Measurements from ENCODE around the gene XPR1.
"Not testable (repeated sequence)": the region's sequence is repeated elsewhere in the genome, so short reads cannot be mapped to it uniquely, and the experiment has no call there.

The XPR1 gene

GRCh38 chr1:180640531-180640949 is 8.7 kb downstream of the XPR1 start:
- Histone ChIP-seq H3K4me3 (no peak overlapping the region), H3K27ac (no peak overlapping the region)

- H3K4me3 ChIP-seq = no peak overlapping the region
- no peak overlapping the region for H3K27ac ChIP-seq
These were observed 9.8 kb downstream of the XPR1 start for GRCh38 chr1:180641662-180642061.

GRCh38 chr1:180642781-180643180 is 11.0 kb downstream of the XPR1 start:
- H3K4me3 ChIP-seq = no peak overlapping the region
- H3K27ac ChIP-seq = no peak overlapping the region

DNA sequence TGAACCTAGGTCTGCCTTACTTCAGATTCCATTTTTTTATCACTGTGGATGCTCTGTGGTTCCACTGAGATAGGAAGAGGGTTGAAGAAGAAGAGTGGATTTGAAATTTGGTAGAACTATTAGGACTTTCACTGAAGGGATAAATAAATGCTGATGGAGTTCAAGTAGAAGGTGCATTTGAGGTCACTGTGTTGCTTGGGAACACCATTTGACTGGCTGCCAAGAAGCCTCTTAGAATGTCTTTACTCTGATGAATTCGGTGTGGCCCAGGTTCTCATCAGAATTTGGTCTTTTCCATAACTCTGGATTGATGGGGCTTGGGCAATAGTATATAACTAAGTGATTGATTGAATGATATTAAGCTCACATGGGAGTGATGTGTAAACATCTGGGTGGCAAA is 11.9 kb downstream of the XPR1 start:
- H3K27ac ChIP-seq = no peak overlapping the region
- no peak overlapping the region for H3K4me3 ChIP-seq

DNA sequence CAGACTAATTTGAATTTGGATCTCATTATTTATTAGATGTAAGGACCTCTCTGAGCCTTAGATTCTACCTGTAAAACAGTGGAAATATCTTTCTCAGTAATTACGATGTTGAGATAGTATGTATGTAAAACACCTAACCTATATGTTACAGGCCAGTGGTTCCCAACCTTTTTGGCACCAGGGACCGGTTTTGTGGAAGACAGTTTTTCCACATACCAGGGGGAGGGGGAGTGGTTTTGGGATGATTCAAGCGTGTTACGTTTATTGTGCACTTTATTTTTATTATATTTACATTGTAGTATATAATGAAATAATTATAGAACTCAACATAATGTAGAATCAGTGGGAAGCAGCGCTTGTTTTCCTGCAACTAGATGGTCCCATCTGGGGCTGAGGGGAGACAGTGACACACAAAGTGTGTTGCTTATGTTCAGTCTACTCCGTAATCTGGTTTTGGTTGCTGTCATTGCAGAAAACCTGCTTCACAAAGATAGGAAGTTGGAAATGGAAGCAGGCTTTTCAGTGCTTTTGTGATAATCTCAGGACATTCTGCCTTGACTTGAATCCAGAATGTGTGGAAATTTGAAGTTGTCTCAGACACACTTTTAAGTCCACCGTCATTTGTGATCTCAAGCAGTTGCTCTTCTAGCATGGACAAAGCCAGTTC is 12.8 kb downstream of the XPR1 start:
- no peak overlapping the region for H3K27ac ChIP-seq
- H3K4me3 ChIP-seq = no peak overlapping the region

- H3K4me3 ChIP-seq, H3K27ac ChIP-seq: not testable (repeated sequence)
These were observed 13.4 kb downstream of the XPR1 start for GRCh38 chr1:180645261-180645660.

DNA sequence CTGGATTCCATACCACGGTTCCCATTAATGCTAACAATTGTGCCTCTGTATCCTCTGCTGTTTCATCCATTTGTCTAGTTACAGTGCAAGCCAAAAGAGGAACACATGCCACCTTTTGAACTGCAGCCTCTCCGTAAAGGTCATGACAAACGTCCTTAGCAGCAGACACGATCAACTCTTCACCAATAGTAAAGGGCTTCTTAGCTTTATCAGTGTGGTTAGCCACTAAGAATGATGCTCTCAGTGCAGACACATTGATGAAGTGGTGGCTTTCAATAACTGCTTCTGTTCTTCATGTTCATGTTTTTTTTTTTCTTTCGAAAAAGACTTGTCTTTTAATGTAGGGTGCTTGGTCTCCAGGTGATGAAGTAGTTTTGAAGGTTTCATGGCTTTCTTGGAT is 14.3 kb downstream of the XPR1 start:
- Histone ChIP-seq H3K4me3 (no peak overlapping the region), H3K27ac (no peak overlapping the region)

DNA sequence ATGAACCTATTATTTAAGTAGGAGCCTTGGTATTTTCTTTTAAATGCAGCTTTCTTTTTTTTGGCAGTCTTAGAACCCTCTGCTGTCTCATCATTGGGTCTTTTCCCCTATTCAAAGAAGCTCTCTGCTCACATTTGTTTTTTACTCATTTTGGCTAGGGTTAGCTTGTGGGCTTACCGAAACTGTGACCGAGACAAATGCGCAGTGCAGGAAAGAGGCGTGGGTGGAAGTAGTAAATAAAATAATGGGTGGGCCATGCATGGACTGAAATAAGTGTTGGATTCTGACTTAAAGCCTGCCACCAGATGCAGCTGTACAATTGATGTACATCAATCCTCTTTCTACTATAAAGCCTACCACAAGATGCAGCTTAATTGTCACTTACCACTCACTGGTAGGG is 14.7 kb downstream of the XPR1 start:
- no peak overlapping the region for H3K27ac ChIP-seq
- no peak overlapping the region for H3K4me3 ChIP-seq

DNA sequence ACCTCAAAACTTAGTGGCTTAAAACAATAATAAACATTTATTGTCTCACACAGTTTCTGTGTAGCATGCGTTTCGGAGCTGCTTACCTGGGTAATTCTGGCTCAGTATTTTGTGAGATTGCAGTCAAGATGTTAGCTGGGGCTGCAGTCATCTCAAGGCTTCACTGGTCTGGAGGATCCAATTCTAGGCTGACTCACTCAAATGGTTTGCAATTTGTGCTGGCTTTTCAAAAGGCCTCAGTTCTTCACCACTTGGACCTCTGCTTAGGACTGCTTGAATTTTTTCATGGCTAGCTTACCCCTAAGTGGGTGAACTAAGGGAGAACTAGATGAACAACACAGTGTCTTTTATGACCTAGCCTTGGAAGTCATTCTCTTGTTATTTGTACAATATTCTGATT is 21.0 kb downstream of the XPR1 start:
- Histone ChIP-seq H3K27ac (no peak overlapping the region), H3K4me3 (no peak overlapping the region)

GRCh38 chr1:180662709-180663108 is 30.9 kb downstream of the XPR1 start:
- Histone ChIP-seq H3K27ac (no peak overlapping the region), H3K4me3 (no peak overlapping the region)

- H3K4me3 ChIP-seq = no peak overlapping the region
- no peak overlapping the region for H3K27ac ChIP-seq
These were observed 38.9 kb downstream of the XPR1 start for GRCh38 chr1:180670681-180671080.

- Histone ChIP-seq H3K4me3 (no peak overlapping the region), H3K27ac (no peak overlapping the region)
These were observed 40.3 kb downstream of the XPR1 start for GRCh38 chr1:180672105-180672504.

GRCh38 chr1:180672505-180672904 is 40.7 kb downstream of the XPR1 start:
- Histone ChIP-seq H3K27ac (no peak overlapping the region), H3K4me3 (no peak overlapping the region)

DNA sequence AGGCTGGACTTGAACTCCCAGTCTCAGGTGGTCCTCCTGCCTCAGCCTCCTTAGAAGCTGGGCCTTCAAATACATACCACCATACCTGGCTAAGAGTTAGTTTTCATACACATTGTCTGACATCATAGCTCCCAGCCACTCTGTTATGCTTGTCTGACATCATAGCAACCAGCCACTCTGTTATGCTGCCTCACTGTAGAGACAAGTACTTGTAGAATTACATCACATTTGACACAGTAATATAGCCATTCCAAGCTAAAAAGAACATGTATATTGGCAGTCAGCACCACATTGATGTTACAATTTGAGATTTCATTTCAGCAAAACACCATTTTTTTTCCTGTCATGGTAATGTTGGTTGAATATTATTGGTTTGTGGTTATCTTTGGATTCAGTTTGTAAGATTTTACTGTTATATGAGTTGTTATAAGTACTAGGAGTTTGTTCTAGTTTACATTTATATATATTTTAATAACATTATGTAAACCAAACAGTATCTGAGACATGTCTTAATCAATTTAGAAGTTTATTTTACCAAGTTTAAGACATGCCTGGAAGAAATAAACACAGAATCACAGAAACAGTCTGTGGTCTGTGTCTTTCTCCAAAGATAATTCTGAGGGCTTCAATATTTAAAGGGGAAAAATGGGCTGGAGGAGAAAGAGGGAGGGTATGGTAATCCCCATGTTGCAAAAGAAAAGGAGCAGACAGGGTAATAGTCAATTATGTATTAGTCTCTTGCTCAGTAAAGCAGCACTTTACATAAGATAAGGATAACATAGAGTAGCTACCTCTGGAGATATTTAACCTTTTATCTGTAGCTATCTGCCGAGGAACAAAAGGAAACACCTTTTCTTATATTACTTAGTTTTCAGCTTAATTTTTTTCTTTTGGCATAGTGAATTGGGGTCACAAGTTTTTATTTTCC is 43.0 kb downstream of the XPR1 start:
- Histone ChIP-seq H3K4me3 (no peak overlapping the region), H3K27ac (no peak overlapping the region)

DNA sequence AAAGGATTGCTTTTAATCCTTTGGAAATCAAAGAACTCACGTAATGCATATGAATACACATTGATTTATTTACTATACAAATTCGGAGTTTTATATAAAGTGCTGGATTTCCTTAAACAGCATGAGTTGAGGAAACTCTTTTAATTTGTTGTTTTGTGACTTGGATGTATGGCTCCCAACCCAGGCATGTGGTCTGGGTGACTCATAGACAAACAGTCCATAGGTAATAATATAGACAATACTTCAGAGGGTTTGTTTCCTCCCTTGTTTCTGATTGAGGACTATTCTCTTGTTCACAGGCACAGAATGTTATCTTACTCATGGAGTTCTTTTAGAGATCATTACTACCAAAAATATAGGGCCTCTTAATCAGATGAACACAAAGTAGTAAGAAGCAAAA is 43.8 kb downstream of the XPR1 start:
- no peak overlapping the region for H3K27ac ChIP-seq

DNA sequence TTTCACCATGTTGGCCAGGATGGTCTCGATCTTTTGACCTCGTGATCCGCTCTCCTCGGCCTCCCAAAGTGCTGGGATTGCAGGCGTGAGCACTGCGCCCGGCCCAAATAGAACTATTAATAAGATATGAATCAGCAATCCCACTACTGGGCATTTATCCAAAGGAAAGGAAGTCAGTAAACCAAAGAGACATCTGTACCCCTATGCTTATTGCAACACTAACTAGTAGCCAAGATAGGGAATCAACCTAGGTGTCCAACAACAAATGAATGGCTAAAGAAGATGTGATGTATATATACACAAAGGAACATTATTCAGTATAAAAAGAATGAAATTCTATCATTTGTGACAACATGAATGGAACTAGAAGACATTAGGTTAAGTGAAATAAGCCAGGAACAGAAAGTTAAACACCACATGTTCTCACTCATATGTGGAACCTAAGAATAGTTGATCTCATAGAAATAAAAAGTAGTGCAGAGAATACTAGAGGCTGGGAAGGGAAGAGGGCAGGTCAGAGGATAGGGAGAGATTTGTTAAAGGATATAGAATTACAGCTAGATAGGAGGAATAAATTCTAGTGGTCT is 48.8 kb downstream of the XPR1 start:
- Histone ChIP-seq H3K4me3 (no peak overlapping the region), H3K27ac (no peak overlapping the region)

More for the DNA sequence above, 43.8 kb downstream of the XPR1 start:
- H3K4me3 ChIP-seq = no peak overlapping the region

- H3K27ac ChIP-seq, H3K4me3 ChIP-seq: not testable (repeated sequence)
These were observed 51.3 kb downstream of the XPR1 start for GRCh38 chr1:180683117-180683516.

GRCh38 chr1:180691322-180691913 is 59.6 kb downstream of the XPR1 start:
- Histone ChIP-seq H3K27ac (no peak overlapping the region), H3K4me3 (no peak overlapping the region)

GRCh38 chr1:180693564-180694244 is 61.9 kb downstream of the XPR1 start:
- Histone ChIP-seq H3K27ac (no peak overlapping the region), H3K4me3 (no peak overlapping the region)

DNA sequence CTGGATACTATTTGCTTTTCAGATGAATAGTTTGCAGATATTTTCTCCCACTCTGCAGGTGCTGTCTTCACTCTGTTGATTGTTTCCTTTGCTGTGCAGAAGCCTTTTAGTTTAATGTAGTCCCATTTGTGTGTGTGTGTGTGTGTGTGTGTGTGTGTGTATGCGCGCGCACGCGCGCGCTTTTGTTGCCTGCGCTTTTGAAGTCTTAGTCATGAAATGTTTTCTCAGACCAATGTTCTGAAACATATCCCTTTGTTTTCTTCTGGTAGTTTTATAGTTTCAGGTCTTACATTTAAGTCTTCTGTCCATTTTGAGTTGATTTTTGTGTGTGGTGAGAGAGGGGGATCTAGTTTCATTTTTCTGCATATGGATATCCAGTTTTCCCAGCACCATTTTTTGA is 63.5 kb downstream of the XPR1 start:
- Histone ChIP-seq H3K27ac (no peak overlapping the region), H3K4me3 (no peak overlapping the region)

Measured in skin epidermis (tissue), 12 donors.